ENCODE data around the gene NFYB.

DNA sequence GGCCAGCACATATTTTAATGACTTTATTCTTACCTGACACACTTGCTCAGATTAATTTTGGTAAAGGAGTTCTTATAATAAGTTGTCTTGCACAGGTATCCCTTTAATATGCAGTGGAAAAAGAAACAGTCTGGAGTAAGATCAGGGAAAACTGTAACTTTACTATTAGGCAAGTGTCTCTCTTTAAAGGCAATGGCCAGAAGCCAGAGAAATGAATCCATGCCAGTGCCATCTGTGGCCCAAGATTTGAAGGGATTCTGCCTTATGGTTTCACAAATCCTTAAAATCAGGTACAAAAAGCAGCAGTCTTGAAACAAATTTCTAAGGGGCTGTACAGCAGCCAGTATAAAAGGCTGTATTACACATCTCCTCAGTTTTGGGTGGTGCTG, 22.4 kb downstream of the NFYB start:
- no peak for TF ChIP-seq CTCF (IDR thresholded peaks at IDR 0.05)
- TF ChIP-seq POLR2AphosphoS5 (IDR thresholded peaks at IDR 0.05), result no peak
- TF ChIP-seq POLR2A (IDR thresholded peaks at IDR 0.05), result no peak

Data from sigmoid colon (tissue), 4 donors.